Naive B cell (primary cell): ENCODE results near the gene EIF1AD. TPM values are rescaled to one million over a fixed set of nuclear protein-coding genes. Genes with fewer than 3 reads are reported as not detected.
"Not testable (repeated sequence)": the region's sequence is repeated elsewhere in the genome, so short reads cannot be mapped to it uniquely, and the experiment has no call there.

Experiments
- ATAC-seq, 2 donors: fragments of 150-1000 bp; cut with Tn5 transposase; 2 replicates each; pipeline ENCODE4 v1.10.0; 2021; ENCODE audit warnings: low read depth in 2 of 2, mild to moderate bottlenecking in 2 of 2, moderate library complexity in 2 of 2
- DNase-seq: peaks from one replicate; pipeline ENCODE4 v3.0.0; 2022
- H3K27ac Mint-ChIP-seq, 6 donors: one replicate each; pipeline ENCODE4 v1.8.0; 2020 to 2022; ENCODE audit warnings: mild to moderate bottlenecking in 6 of 6, mixed read lengths in 6 of 6, moderate library complexity in 5 of 6, inconsistent platforms in 2 of 6
- H3K27me3 Mint-ChIP-seq, 3 donors: one replicate each; pipeline ENCODE4 v1.8.0; 2021 to 2022; ENCODE audit warnings: mixed read lengths in 3 of 3, mild to moderate bottlenecking in 1 of 3
- H3K36me3 Mint-ChIP-seq, 2 donors: one replicate each; pipeline ENCODE4 v1.8.0; 2020 to 2022; ENCODE audit warnings: mixed read lengths in 2 of 2, inconsistent platforms in 1 of 2, mild to moderate bottlenecking in 1 of 2
- H3K4me1 Mint-ChIP-seq, 3 donors: one replicate each; pipeline ENCODE4 v1.8.0; 2020 to 2022; ENCODE audit warnings: mixed read lengths in 3 of 3, inconsistent platforms in 1 of 3, mild to moderate bottlenecking in 1 of 3, moderate library complexity in 1 of 3
- H3K4me3 Mint-ChIP-seq, 8 donors: one replicate each; pipeline ENCODE4 v1.8.0; 2020 to 2022; ENCODE audit warnings: mild to moderate bottlenecking in 8 of 8, mixed read lengths in 8 of 8, moderate library complexity in 8 of 8, inconsistent platforms in 2 of 8
- H3K9me3 Mint-ChIP-seq, 7 donors: one replicate each; pipeline ENCODE4 v1.8.0; 2020 to 2022; ENCODE audit warnings: mixed read lengths in 7 of 7, mild to moderate bottlenecking in 5 of 7, inconsistent platforms in 2 of 7, moderate library complexity in 1 of 7
- polyA plus RNA-seq, 6 donors: library from polyadenylated mRNA; unstranded; fragments of 300-500 nt; fragmentation: Illumina TruSeq; gene quantifications; one replicate each; pipeline ENCODE4 v1.2.3, GENCODE V29; 2021; ENCODE audit warnings: low read depth in 6 of 6

The EIF1AD gene
- polyA plus RNA-seq, 6 donors from 2014 or later = 4.9 to 34.2 (median 20.1) TPM

DNA sequence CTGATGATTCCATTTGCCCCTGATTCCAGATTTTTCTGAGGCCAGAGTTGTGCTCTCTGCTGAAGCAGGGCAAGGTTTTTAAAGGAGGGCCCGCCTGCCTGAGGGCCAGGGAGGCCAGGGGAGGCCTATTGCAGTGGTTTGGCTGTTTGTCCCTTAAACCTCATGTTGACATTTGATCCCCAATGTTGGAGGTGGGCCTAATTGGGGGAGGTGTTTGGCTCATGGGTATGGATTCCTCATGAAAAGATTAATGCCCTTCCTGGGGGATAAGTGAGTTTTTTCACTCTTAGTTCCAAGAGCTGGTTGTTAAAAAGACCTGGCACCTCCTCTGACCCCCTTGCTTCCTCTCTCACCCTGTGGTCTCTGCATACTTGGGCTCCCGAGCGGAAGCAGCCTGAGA lies 37.8 kb upstream of the EIF1AD start:
- peaks cover 2 to 4% (median 4%) of the 10 kb centered on the region in 3 donors for H3K4me1 Mint-ChIP-seq
- DNase-seq = no peak
- H3K9me3 Mint-ChIP-seq = peaks cover 0 to 2% (median 0%) of the 10 kb centered on the region in 7 donors
- H3K36me3 Mint-ChIP-seq = no peaks in the 10 kb centered on the region
- H3K27ac Mint-ChIP-seq = no peak overlapping the region
- peaks cover 0 to 36% (median 7%) of the 10 kb centered on the region in 3 donors for H3K27me3 Mint-ChIP-seq
- no peak for ATAC-seq
- no peak overlapping the region for H3K4me3 Mint-ChIP-seq

DNA sequence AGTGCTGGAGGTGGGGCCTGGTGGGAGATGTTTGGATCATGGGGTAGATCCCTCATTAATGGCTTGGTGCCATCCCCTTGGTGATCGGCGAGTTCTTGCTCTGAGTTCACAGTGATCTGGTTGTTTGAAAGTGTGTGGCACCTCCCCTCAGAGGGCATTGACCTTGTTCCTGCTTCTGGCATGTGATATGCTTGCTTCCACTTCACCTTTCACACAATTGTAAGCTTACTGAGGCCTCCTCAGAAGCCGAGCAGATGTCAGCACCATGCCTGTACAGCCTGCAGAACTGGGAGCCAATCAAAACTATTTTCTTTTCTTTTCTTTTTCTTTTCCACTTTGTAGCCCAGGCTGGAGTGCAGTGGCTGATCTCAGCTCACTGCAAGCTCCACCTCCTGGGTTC lies 35.4 kb upstream of the EIF1AD start:
- H3K27ac Mint-ChIP-seq = no peak overlapping the region
- no peaks in the 10 kb centered on the region for H3K4me1 Mint-ChIP-seq
- H3K4me3 Mint-ChIP-seq = no peak overlapping the region
- peaks cover 0 to 2% (median 0%) of the 10 kb centered on the region in 7 donors for H3K9me3 Mint-ChIP-seq
- no peaks in the 10 kb centered on the region for H3K36me3 Mint-ChIP-seq
- ATAC-seq (no peak), DNase-seq (no peak)
- peaks cover 0 to 41% (median 12%) of the 10 kb centered on the region in 3 donors for H3K27me3 Mint-ChIP-seq

DNA sequence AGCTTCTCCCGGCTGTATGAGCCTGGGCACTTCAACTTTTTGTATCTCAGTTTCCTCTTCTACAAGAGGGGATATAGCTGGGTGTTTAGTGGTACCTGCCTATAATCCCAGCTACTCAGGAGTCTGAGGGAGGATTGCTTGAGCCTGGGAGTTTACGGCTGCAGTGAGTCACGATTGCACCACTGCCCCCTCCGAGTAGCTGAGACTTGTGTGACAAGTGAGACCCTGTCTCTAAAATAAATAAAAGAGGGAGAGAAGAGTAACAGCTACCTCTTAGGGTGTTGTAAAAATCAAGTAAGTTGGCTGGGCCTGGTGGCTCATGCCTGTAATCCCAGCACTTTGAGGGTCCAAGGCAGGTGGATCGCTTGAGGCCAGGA lies 34.4 kb upstream of the EIF1AD start:
- ATAC-seq (no peak), DNase-seq (no peak)
- H3K9me3 Mint-ChIP-seq = peaks cover 0 to 2% (median 0%) of the 10 kb centered on the region in 7 donors
- peaks cover 2 to 41% (median 12%) of the 10 kb centered on the region in 3 donors for H3K27me3 Mint-ChIP-seq
- H3K4me1 Mint-ChIP-seq = no peaks in the 10 kb centered on the region
- no peaks in the 10 kb centered on the region for H3K36me3 Mint-ChIP-seq
- peak overlapping the region in 1 of 8 donors; percentile 29 for H3K4me3 Mint-ChIP-seq
- H3K27ac Mint-ChIP-seq = no peak overlapping the region

DNA sequence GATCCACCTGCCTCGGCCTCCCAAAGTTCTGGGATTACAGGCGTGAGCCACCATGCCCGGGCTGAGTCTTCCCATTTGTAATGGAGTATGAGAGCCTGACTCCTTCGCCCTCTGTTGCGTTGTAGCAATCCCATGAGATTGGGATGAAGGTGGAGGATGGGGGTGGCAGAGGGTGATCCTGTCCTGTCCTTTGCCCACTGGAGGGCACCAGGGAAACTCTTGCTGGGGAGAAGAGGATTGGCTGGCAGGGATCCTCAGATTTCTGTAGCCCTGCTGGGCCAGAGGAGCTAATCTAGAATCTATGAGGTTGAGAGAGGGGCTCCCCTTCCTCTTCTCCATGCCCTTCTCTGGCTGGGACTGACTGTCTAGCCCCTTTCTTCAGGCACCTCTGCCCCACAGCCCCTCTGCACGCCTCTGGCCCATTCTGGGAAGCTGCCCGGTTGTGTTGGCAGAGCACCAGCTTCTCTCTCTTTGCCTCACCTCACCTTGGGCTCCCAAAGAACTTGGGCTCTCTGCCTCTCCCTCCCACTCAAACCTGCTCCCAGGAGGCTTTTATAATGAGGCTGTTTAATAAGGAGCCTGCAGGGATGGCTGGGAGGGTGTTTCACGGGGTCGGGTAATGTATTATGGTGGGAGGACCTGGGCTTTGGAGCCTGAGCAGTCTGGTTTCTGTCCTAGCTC lies 33.8 kb upstream of the EIF1AD start:
- ATAC-seq (no peak), DNase-seq (no peak)
- Mint-ChIP-seq H3K9me3 (peaks cover 0 to 2% (median 0%) of the 10 kb centered on the region in 7 donors), H3K4me3 (no peak overlapping the region), H3K36me3 (no peaks in the 10 kb centered on the region), H3K4me1 (no peaks in the 10 kb centered on the region), H3K27me3 (peaks cover 4 to 41% (median 12%) of the 10 kb centered on the region in 3 donors), H3K27ac (no peak overlapping the region)

GRCh38 chr11:66032957-66033735 lies 31.2 kb upstream of the EIF1AD start:
- Mint-ChIP-seq H3K9me3 (peaks cover 0 to 2% (median 0%) of the 10 kb centered on the region in 7 donors), H3K27ac (no peak overlapping the region), H3K27me3 (peaks cover 4 to 27% (median 12%) of the 10 kb centered on the region in 3 donors), H3K4me3 (no peak overlapping the region), H3K36me3 (no peaks in the 10 kb centered on the region), H3K4me1 (no peaks in the 10 kb centered on the region)
- no peak for DNase-seq
- ATAC-seq = no peak

DNA sequence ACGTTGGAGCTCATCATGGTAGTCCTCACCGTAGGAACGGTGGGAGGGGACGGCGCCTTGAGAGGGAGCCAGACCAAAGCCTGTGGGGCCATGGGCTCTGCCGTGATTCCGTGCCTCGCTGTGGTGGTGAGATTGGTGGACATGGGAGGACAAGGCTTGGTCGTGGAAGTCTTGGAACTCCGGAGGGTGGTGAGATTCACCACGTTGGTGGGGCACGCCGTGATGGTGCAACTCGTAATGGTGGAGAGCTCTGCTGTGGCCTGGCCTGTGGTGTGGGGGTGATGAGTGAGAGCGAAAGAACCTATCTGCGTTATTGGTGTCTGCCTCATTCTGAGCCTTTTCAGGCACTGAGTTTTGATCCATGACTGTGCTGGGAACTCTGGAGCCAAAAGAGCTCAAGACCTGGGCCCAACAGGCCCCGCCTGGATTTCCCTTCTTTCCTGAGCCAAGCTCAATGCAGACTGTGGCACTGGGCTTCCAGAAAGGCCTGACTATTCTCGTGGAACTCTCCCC lies 24.1 kb upstream of the EIF1AD start, which contains the start of gene CATSPER1:
Gene CATSPER1, minus strand, starts transcription at position 463 of the 513 bp plus-strand sequence. Its CDS starts 100 bp downstream, at position 363.
- peaks cover 5 to 12% (median 8%) of the 10 kb centered on the region in 3 donors for H3K4me1 Mint-ChIP-seq
- DNase-seq = no peak
- H3K9me3 Mint-ChIP-seq = no peaks in the 10 kb centered on the region
- no peak for ATAC-seq
- no peak within 1 kb of the TSS for H3K4me3 Mint-ChIP-seq
- H3K27ac Mint-ChIP-seq = peak within 1 kb of the TSS in 1 of 6 donors; percentile 18
- no peaks in the 10 kb centered on the region for H3K36me3 Mint-ChIP-seq
- H3K27me3 Mint-ChIP-seq = peaks cover 4 to 31% (median 17%) of the 10 kb centered on the region in 3 donors

DNA sequence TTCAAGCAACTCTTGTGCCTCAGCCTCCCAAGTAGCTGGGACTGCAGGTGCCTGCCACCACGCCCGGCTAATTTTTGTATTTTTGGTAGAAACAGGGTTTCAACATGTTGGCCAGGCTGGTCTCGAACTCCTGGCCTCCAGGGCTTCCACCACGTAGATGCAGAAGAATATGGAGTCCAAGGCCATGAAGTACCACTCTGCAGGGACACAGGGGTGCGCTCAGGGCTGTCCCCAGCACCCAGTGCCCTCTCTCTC lies 21.2 kb upstream of the EIF1AD start:
- ATAC-seq, H3K4me3 Mint-ChIP-seq, H3K36me3 Mint-ChIP-seq, H3K9me3 Mint-ChIP-seq, H3K27ac Mint-ChIP-seq, DNase-seq: not testable (repeated sequence)
- peaks cover 10 to 17% (median 10%) of the 10 kb centered on the region in 3 donors for H3K4me1 Mint-ChIP-seq
- H3K27me3 Mint-ChIP-seq = peaks cover 4 to 32% (median 17%) of the 10 kb centered on the region in 3 donors

DNA sequence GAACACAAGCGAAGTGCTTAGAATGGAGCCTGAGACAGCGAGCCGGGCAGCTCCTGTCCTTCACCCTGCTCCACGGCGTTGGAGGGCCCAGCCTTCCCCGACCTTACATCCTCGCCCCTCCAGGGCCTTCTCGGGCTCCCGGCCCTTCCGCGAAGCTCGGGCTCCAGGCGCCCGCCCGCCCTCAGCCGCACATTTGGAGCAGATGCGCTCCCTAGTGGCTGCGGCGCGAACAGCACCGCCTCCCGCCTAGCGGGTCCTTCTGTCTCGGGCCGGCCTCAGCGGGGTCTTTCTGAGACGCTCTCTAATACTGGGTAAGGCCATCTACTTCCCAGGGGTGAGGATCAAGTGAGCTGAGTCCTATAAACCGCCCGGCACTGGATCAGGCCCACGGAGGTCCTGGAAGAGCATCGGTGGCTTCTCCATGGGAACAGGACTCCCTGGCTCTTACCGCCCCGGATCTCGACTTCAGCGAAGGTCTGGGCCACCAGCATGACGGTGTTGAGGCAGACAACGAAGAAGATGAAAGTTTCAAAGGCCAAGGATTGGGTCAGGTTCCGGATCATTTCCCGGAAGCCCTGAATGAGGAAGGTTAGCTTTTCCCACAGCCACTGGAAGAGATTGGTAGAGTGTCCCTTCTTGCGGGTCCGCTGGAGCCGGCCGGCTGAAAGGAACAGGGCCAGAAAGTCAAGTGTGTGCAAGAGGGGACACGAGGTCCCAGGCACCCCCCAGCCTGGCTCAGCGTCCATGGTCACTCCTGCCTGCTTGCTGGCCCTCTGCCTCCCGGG lies 20.6 kb upstream of the EIF1AD start:
- ATAC-seq (peak; percentile 93), DNase-seq (peak; percentile 71)
- Mint-ChIP-seq H3K36me3 (no peaks in the 10 kb centered on the region), H3K4me3 (peak overlapping the region in 5 of 8 donors; percentile 4 to 64 (median 32)), H3K9me3 (no peaks in the 10 kb centered on the region), H3K27ac (peak overlapping the region in 3 of 6 donors; percentile 38 to 94 (median 47)), H3K4me1 (peaks cover 10 to 17% (median 10%) of the 10 kb centered on the region in 3 donors), H3K27me3 (peaks cover 4 to 28% (median 17%) of the 10 kb centered on the region in 3 donors)

DNA sequence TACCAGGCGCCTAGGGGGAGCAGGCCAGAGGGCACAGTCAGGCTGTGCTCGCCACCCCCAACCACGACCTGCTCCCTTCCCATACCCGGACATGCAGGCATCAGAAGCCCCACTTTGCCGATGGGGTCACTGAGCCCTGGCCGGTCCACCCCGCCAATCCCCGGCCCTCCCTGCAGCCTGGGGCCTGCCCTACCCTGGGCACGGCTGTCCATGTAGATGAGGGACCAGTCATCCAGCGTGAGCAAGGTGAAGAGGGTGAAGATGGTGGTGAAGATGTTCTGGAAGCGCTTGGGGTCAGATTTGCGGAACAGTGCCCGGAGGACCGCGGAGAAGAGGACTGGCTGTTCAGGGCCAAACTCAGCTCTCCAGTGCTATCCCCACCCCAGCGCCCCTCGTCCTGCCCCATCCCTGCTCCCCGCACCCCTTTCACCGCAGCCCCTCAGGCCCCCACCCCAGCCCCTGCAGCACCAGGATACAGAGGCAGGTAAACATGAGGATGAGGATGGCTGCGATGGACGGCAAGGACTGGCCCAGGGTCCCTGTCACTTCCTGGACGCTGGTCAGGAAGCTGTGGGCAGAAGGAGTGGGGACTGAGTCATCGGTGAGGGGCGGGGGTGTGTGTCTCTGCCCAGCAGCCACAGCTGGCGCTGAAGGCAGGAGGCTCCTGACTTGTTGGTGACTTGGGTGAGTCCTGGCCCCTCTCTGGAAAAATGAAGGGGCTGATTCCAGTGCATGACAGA lies 18.8 kb upstream of the EIF1AD start:
- ATAC-seq (no peak), DNase-seq (no peak)
- H3K4me1 Mint-ChIP-seq = peaks cover 10 to 17% (median 10%) of the 10 kb centered on the region in 3 donors
- H3K4me3 Mint-ChIP-seq = no peak overlapping the region
- no peaks in the 10 kb centered on the region for H3K9me3 Mint-ChIP-seq
- no peak overlapping the region for H3K27ac Mint-ChIP-seq
- H3K36me3 Mint-ChIP-seq = no peaks in the 10 kb centered on the region
- H3K27me3 Mint-ChIP-seq = peaks cover 4 to 26% (median 17%) of the 10 kb centered on the region in 3 donors

DNA sequence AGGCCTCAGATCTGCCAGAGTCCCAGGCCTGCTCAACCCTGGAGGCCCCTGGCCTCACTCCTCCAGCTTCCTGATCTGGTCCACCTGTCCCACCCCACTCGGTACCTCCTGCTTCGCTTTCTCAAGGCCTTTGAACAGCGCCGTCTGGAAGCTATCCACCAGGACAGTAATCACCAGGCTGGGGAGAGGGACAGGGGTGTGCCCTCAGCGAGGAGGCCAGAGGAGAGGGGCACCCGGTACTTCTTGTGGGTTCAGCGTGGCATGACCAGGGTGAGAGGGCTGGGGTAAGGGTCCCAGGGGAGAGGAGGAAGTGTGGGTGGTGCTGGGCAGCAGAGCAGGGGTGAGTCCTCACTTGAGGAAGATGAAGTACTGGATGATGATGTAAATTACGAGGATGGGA lies 18.3 kb upstream of the EIF1AD start:
- Mint-ChIP-seq H3K27ac (no peak overlapping the region), H3K36me3 (no peaks in the 10 kb centered on the region), H3K9me3 (no peaks in the 10 kb centered on the region), H3K27me3 (peaks cover 4 to 20% (median 17%) of the 10 kb centered on the region in 3 donors), H3K4me1 (peaks cover 10 to 17% (median 10%) of the 10 kb centered on the region in 3 donors), H3K4me3 (peak overlapping the region in 1 of 8 donors; percentile 70)
- ATAC-seq (no peak), DNase-seq (no peak)

DNA sequence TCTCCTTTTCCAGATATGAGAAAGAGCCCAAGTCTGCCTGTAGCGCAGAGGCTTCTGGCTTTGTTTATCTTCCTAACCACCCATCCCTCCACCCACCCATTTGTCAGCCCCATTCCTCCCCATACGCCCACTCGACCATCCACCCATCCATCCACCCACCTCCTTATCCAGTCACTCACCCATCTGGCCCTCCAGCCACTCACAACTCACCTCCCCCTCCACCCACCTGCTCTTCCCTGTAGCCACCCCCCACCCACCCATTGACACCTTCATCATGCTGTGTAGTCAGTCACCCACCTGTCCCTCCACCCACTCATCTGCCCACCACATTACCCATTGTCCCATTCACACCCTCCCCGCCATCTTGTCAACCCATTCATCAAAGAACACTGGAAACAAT lies 15.4 kb upstream of the EIF1AD start:
- peaks cover 0 to 29% (median 8%) of the 10 kb centered on the region in 3 donors for H3K27me3 Mint-ChIP-seq
- DNase-seq (no peak), ATAC-seq (no peak)
- H3K36me3 Mint-ChIP-seq = no peaks in the 10 kb centered on the region
- H3K9me3 Mint-ChIP-seq = no peaks in the 10 kb centered on the region
- H3K4me1 Mint-ChIP-seq = peaks cover 5 to 11% (median 5%) of the 10 kb centered on the region in 3 donors
- H3K27ac Mint-ChIP-seq = no peak overlapping the region
- no peak overlapping the region for H3K4me3 Mint-ChIP-seq

GRCh38 chr11:66016793-66017177 lies 14.8 kb upstream of the EIF1AD start:
- Mint-ChIP-seq H3K9me3 (no peaks in the 10 kb centered on the region), H3K27me3 (peaks cover 0 to 32% (median 8%) of the 10 kb centered on the region in 3 donors), H3K4me3 (no peak overlapping the region), H3K36me3 (no peaks in the 10 kb centered on the region), H3K4me1 (peaks cover 4 to 6% (median 5%) of the 10 kb centered on the region in 3 donors), H3K27ac (no peak overlapping the region)
- ATAC-seq (no peak), DNase-seq (no peak)
